ENCODE results near the gene KIAA1217. TPM values are rescaled to one million over a fixed set of nuclear protein-coding genes. Genes with fewer than 3 reads are reported as not detected.

Gene KIAA1217
- total RNA-seq, 2 experiments from 2014 or later, result 0.10 to 0.11 TPM

DNA sequence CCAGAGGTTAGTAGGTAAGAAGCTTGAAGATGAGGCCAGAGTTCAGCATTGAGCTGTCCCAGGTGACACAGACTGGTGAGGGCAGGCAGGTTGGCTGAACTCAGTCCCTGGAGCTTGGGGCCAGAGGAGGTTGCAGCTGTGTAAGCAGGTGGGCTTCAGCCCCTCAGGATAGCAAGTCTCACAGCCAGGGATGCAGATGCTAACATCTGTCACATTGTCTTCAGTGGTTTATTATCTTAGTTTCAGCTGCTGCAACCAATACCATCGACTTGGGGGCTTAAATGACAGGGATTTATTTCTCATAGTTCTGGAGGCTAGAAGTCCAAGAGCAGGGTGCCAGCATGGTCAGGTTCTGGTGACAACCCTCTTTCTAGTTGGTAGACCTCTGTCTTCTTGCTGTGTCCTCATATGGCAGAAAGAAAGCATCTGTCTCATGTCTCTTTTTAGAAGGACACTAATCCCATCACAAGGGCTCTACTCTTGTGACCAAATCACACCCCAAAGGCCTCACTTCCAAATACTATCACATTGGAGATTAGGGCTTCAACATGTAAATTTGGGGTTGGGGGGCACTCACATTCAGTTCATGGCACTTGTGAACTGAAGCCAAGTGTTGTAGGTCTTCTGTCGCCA is 146.2 kb downstream of the KIAA1217 start:
- POLR2A ChIA-PET, result no interaction called here
- CTCF ChIA-PET, result no interaction called here

DNA sequence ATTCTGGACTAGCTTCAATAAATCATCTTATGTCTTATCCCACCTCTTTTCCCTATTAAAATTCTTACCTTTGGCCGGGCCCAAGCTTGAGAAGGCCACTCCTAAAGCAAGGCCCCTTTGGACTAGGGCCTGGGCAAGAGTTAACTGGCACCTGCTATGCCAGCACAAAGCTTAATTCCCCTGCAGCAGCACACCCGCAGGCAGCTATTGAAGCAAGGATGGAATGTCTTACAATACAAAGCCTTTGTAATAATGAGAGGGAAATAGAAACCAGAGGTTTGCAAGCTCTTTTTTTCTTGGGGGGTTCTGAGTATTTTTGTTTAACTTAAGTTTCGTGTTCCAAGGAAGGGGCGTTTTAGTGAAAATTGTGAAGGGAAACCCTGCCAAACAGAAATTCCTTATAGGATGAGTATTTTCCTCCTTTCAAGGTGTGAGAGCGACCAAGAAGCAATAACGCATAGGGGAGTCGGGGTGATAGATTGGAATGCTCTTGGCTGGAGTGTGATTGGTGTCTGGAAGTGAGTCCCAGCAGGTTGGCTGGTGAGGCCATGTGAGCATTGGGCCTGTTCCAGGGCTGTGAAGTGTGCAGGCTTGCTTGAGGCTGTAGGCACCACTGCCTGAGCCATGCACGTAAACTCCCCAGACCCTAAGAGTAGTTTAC is 148.5 kb downstream of the KIAA1217 start:
- CTCF ChIA-PET, result interaction anchor here (0.6 kb wide), 1 partner anchor 806 kb away, joined by 3 read pairs; no protein-coding TSS in a partner anchor
- POLR2A ChIA-PET, result no interaction called here

DNA sequence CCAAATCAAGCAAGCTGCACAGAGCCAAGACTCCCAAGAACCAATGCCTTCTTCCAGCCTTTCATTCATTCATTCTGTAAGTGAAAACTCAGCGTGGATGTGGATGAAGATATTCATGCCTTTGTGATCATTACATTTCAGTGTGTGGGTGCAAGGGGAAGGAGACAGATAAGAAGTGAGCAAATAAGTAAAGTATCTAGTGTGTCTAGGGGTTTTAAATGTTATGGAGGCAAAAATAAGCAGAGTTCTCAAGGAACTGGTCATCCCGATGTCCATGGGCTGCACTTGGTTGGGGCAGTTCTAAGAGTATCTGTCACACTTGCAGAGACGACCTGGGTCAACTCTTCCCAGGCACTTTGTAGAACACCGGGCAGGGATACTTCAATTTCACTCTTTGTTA is 149.1 kb downstream of the KIAA1217 start:
- ChIA-PET CTCF (no interaction called here), POLR2A (no interaction called here)

DNA sequence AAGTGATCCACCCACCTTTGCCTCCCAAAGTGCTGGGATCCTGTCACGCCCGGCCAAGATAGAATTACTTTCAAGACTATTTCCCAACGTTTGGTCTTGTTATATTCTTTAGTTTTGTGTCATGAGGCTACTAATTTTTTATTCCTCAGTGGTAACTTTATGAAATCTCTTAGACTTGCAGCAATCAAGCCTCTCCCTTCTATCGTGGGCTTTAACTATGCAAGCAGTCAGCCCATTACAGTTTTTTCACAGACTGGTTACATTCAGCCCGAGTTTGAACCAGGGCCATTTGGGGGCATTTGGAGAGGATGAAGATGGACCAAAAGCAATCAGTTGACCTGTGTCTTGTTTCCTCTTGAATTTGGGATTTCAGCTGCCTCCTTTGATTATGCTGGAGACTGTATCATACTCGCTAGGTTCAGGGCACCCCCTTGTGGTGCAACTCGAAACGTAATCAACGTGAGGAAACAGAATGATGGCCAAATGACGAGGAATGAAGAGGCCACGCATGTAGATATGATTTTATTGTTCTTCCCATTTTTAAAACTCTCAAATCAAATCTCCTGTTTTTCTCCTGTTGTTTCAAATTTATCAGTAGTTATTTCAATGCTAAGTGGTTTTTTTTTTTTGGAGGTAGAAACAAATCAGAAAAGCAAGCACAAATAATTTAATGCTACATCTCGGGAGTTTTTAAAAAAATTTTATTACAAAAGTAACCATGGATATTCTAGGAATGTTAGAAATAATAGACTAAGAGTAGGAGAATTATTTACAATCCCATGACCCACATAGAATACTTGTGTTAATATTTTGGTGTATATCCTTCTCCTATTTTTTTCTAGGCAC is 151.6 kb downstream of the KIAA1217 start:
- ChIA-PET CTCF (interaction anchor here (0.6 kb wide), 1 partner anchor 54 kb away, joined by 4 read pairs; no protein-coding TSS in a partner anchor), POLR2A (no interaction called here)

DNA sequence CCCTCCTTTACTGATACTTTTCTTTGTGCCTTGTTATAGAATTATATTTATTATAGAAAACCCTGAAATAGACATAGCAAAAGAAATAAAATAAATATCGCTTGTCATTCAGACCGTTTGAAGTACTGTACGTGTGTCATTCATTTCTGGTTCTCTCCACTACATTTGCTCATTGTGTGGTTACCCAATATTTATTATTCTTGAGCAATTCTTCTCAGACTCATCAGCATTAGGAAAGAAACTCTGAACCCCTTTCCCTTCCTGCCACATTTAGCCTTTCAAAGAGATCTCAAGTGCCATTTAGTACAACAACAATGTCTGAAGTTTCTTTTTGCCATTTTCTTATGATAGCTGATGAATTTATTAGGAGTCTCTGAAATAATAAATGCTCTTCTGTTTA is 154.1 kb downstream of the KIAA1217 start:
- POLR2A ChIA-PET, result no interaction called here
- CTCF ChIA-PET, result no interaction called here

DNA sequence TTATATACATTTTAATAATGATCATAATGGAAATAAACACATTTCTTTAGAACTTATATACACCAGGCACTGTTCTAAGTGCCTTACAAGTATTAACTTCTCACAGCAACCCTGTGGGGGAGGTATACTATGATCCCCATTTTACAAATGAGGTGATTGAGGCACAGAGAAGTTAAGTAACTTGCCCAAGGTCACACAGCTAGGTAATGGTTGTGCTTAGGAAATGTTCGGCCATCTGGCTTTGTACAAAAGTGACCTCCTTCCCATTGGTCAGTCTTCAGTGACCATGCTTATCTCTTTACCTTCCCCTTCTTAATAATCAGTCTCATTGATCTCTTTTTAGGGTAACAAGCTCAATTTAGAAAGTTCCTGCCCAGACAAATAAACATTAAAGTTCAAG is 158.8 kb downstream of the KIAA1217 start:
- POLR2A ChIA-PET, result no interaction called here
- CTCF ChIA-PET, result no interaction called here

DNA sequence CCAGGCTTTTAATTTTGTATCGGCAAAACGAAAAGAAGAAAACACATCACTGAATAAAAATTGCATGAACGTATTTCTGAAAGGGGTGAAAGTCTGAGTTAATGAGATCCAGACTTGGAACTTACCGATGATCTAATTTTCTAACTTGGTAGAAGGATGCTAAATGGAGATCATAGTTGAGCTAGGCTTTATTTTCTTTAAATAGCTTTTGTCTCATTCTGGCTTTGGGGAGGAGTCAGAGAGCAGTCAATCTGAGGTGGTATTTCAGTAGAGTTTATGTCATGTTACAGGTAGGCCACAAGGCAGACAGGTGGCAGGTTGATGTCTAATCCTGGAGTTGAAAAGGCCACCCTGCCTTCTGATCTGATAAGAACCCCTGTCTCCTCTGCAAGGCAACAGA is 161.9 kb downstream of the KIAA1217 start:
- CTCF ChIA-PET, result no interaction called here
- POLR2A ChIA-PET, result no interaction called here

DNA sequence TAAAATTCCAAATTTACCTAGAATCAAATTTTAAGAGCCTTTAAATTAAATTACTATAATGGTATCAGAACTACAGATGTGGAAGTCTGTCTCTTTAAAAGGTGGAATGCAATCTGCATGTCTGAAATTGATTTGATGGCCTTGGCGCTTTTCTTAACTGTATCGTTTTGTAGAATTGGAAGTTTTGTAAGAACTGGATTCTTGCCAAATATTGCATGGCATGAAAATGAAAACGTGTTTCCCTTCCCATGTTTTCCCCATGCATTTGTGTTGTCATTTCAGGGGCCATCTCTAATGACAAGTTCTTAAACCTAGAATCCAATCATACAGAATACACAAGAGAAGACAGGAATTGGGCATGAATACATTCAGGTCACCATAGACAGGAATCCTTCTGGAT is 162.5 kb downstream of the KIAA1217 start:
- ChIA-PET POLR2A (no interaction called here), CTCF (no interaction called here)

DNA sequence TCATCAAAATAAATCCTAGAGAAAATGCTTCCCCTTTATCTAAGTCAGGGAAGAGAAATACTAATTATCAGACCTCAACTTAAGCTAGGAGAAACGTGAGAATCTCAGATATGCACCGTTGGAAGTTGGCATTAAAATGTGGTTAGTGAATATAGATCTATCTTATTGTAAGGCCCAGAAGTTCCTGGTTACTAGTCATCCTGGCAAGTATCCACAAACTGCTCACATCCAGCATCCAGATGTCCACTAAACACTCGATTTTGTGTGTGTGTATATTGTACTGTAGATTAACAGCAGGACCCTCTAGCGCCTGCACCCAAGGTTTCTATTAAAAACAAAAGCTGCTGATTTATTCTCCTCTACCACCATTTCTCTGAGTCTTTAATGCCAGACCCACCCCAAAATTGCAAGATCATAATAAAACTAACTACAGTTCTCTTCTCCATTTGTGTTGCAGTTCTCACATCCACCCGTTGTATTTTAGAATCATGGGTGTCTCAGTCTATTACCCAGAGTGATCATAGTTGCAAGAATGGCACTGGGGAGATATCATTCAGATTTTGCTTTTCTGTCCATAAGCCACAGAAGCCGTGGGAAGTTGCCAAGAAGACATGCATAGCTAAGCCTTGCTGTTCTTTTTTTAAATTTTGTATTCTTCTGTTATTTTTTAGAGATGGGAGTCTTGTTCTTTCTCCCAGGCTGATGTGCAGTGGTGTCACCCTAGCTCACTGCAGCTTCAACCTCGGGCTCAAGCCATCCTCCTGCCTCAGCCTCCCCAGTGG is 165.4 kb downstream of the KIAA1217 start:
- ChIA-PET CTCF (no interaction called here), POLR2A (no interaction called here)

DNA sequence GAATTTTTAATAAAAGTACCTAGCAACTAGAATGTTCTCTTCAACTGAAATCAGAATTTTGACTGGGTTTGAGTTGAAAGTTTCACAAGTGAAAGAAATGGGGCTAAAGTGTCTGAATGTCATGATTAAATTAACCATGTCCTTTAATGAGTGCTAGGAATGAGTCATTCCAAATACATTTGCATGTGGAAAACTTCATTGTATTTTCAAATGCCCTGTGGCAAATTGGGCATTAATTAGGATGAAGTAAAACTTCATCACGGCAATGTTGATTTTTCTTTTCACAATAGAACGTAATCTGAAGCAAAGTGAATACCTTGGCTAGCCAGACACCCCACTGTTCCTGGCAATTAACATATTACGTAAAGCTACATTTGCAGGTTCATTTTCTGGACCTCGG is 166.6 kb downstream of the KIAA1217 start:
- POLR2A ChIA-PET, result no interaction called here
- CTCF ChIA-PET, result no interaction called here

DNA sequence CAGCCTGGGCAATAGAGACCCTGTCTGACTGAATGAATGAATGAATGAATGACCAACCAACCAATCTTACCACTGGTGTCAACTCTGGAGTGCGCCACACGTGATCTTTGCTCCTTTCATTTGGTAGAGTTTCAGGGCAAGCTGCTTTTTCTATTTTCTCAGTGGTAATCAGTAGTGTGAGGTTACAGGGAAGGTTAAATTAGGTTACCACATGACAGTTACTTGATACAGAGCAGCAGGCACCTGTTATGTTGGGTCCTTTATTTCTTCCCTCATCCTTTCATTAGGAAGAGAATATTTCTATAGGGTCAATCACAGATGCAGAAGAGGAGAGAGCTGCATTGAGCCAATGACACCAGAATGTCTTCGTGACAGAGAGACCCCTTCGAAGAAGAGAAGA is 167.8 kb downstream of the KIAA1217 start:
- ChIA-PET CTCF (no interaction called here), POLR2A (no interaction called here)

DNA sequence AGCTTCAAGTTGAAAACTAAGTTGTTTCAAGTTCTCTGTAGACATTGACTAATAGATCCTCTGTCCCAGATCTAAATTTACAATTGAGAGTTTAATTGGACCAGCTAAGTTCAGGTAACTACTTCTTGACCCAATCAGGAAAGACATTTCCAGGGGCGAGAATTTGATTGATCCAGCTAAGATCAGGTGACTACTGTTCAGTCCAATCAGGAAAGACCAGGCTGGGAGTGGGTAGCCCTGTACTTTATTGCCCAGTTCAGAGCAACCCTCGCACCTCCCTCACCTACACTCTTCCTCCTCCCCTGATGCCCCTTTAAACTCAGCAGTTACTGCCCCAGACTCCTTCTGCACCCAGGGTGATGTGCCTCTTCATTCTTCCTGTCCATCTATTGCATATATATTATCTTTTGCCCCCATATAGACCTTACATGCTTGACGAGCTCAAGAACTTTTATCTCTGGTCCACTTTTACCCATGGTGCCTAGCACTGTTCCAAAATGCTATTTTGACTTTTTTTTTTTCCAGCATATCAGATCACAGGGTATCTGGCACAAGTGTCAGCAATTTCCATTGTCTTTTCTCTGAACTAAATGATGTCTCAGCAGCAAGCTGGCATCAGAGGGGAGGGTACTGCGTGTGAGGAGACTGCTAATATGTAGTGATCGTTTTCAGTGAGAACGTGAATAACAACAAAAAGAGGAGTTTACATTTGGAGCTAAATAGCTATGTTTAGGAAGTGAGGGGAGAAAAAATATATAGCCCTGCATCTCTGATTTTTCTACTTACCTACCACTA is 169.4 kb downstream of the KIAA1217 start:
- ChIA-PET CTCF (no interaction called here), POLR2A (interaction anchor here (0.7 kb wide), 1 partner anchor 307 kb away, joined by 4 read pairs; no protein-coding TSS in a partner anchor)

DNA sequence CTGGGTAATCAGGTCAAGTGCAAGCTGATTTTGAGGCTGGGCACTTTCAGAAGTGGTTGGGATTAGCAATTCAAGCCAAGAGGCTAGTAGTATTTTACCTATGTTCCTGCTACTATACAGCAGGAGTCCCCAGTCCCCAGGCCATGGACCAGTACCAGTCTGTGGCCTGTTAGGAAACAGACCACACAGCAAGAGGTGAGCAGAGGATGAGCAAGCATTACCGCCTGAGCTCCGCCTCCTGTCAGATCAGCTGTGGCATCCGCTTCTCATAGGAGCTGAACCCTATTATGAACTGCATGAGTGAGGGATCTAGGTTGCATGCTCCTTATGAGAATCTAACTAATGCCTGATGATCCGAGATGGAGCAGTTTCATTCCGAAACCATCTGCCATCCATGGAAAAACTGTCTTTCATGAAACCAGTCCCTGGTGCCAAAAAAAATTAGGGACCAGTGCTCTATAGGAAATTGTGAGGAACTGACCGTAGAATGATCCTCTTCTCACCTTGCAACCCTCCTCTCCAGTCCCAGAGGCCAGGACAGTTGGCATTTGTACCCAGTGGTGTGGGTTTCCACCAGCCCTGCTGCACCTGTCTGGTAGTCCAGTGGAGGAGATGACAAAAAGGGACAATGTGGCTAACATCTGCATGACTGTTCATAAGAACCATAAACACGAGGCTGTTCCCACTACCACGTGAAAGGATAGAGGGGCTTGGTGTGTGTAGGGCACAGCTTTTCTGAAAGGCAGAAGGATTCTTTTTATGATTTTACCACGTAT is 172.5 kb downstream of the KIAA1217 start:
- CTCF ChIA-PET, result no interaction called here
- POLR2A ChIA-PET, result no interaction called here

DNA sequence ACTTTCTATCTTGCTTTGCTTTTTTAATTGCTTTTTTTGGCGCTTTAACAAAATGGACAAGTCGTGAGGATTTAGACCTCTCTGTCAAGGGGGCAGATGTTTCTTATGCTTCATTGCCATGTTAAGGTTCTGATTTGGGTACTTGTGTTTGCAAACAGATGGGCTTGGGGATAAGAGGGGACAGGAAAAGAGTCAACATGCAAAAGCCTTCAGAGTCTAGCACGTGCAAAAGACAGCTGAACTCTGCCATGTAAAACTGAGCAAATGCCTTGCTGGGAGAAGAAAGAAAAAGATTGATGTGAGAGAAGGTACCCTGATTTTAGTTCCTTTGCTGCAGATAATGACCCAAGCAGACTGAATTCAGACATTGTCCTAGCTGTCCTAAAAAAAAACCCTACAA is 173.1 kb downstream of the KIAA1217 start:
- ChIA-PET CTCF (no interaction called here), POLR2A (no interaction called here)

DNA sequence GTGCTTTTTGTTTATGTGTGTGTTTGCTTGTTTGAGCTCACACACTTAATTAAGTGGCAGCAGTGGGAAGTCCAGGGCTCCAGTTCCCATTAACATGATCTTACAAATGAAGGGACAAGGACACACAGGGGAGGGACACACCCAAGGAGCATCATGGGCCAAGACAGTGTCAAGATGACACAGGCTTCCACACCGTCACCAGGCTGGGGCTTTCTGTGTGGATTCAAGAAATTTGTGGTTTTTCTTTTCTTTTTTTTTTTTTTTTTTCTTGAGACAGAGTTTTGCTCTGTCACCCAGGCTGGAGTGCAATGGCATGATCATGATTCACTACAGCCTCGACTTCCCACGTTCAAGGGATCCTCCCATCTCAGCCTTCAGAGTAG is 173.6 kb downstream of the KIAA1217 start:
- CTCF ChIA-PET, result no interaction called here
- POLR2A ChIA-PET, result no interaction called here

DNA sequence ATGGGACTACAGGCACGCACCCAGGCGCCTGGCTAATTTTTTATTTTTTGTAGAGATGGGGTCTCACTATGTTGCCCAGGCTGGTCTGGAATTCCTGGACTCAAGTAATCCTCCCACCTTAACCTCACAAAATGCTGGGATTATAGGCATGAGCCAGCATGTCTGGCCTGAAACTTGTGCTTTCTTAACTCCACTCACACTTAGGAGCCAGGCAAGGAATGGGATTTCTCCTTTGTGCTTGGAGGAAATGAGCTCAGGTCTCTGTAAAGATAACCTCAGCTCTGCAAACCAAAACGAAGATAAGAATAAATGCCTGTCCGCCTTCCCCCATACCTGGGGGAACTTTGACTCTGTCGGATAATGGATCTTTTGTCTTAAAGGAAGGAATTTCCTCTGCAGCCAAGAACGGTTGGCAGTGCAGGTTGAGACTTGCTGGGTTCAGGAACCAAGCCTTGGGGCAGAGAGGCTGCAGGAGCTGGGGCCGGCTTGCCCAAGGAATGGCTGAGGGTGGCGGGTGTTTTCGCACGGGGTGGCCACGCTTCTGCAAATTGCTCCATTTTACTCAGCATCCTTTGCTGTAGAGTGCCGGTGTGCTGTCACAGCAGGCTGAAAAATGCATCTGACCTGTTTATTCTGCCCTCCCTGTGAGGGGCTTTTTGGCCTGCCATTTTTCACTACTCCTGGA is 174.2 kb downstream of the KIAA1217 start:
- CTCF ChIA-PET, result no interaction called here
- POLR2A ChIA-PET, result no interaction called here

DNA sequence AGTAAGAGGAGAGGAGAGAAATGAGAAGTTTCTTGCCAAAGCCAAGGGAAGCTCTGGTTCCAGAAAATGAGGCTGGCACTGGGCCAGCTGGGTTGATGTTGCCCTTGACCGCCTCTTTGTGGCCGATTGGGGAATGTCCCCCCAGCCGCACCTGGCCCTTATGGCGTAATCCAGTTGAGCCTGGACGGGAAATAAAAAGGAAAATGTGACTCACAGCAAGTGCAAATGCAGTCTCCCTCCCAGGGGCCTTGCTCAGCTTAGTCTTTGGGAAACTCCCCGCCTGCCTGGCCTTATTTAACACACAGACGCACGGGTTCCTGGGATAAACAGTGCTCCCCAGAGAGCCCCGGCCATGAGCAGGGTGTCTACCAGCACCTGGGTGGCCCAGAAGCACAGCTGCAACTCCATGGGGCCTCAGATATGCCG is 174.8 kb downstream of the KIAA1217 start:
- POLR2A ChIA-PET, result no interaction called here
- CTCF ChIA-PET, result no interaction called here

DNA sequence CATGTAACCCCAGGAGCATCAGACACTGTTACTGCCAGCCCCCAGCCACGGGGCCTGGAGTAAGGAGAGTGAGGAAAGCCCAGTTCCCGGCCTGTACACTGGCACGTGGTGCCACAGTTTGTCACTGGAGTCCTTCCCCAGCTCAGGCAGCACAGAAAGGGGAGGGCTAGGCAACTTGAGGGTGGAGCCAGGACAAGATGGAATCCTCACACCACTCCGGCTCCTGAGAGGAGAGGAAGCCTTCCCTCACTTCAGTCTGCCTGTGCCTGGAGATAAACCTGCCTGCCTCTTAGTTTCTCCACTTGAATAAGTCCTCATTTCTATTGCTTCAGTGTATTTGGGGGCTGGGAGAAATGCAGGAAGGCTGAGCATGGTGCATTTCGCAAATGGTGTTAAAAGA is 176.0 kb downstream of the KIAA1217 start:
- ChIA-PET CTCF (no interaction called here), POLR2A (no interaction called here)
